HFFc6 (cell line): ENCODE data around the gene THSD7B. TPM values are rescaled to one million over a fixed set of nuclear protein-coding genes. Genes with fewer than 3 reads are reported as not detected.
"Not testable (repeated sequence)": the region's sequence is repeated elsewhere in the genome, so short reads cannot be mapped to it uniquely, and the experiment has no call there.

Experiments used
- DNase-seq: peaks from one replicate; pipeline ENCODE4 v3.0.0-alpha.2; 2018
- H3K27ac Mint-ChIP-seq: 2 replicates; pipeline ENCODE4 v1.8.0; 2020; ENCODE audit warnings: mild to moderate bottlenecking, mixed read lengths
- H3K27me3 Mint-ChIP-seq: 2 replicates; pipeline ENCODE4 v1.8.0; 2021; ENCODE audit warnings: mild to moderate bottlenecking, moderate library complexity, mixed read lengths; ENCODE audit not compliant: insufficient read depth
- H3K36me3 Mint-ChIP-seq: 2 replicates; pipeline ENCODE4 v1.8.0; 2021; ENCODE audit warnings: low read depth, mixed read lengths
- H3K4me1 Mint-ChIP-seq: 2 replicates; pipeline ENCODE4 v1.8.0; 2020; ENCODE audit warnings: low read depth, mixed read lengths
- H3K4me3 Mint-ChIP-seq: 2 replicates; pipeline ENCODE4 v1.8.0; 2020; ENCODE audit warnings: mild to moderate bottlenecking, moderate library complexity, mixed read lengths
- H3K9me3 Mint-ChIP-seq: 2 replicates; pipeline ENCODE4 v1.8.0; 2020; ENCODE audit warnings: mild to moderate bottlenecking, mixed read lengths
- CTCF ChIP-seq: fragments of 200-600 bp; sonication (generic); IDR thresholded peaks from 2 replicates; pipeline ENCODE4 v1.5.0; 2021; ENCODE audit warnings: antibody characterized with exemption, mild to moderate bottlenecking
- total RNA-seq, 6 experiments: library from RNA; stranded (reverse); fragmentation: NEBNext Ultra II Directional; extraction: Animal tissue kit (Norgen Biotek cat#: 25700); gene quantifications; 2 replicates in 1 of 6; 3 replicates in 5 of 6; pipeline ENCODE4 v1.2.3, GENCODE V29; 2021

Gene THSD7B
- total RNA-seq, 6 experiments from 2014 or later, result 0.10 to 0.25 (median 0.22) TPM; not detected in 2

DNA sequence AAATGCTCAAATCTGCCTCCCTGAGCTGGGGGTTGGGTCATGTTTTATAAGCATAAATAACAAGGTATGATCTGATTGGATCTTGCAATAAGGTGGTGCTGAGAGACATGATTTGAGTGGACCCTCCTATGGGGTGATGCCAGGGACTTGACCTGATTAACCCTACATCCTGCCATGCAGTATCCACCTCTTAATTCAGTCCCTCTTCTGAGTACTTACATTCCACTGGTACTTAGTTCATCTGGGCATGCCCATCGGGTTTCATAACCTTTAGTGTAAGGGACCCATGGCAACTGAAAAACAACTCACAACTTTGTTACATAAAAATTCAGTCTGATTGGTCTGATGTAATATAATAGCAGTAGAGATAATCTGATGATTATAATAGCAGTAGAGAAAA, 801.0 kb downstream of the THSD7B start:
- DNase-seq, result no peak
- Mint-ChIP-seq H3K27ac (no peak overlapping the region), H3K4me3 (no peak overlapping the region), H3K9me3 (peaks cover 25% of the 10 kb centered on the region), H3K36me3 (no peaks in the 10 kb centered on the region), H3K27me3 (no peaks in the 10 kb centered on the region), H3K4me1 (no peaks in the 10 kb centered on the region)
- no peak for TF ChIP-seq CTCF

DNA sequence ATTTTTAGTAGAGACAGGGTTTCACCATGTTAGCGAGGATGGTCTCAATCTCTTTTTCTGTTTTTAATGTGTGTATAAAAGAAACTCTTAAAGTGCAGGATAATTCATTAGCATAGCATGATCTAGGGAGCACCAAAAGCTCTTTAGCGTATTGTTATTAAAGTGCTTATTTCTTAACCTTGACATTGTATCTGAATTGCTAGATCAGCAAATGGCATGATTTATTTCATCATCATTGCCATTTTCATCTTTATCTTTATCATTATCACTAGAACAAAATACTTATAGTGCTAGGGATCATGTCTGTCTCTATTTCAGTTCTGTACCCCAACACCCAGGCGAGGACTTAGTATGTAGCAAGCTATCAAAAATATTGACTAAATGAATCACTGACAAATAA, 805.1 kb downstream of the THSD7B start:
- Mint-ChIP-seq H3K27ac (no peak overlapping the region), H3K4me1 (no peaks in the 10 kb centered on the region), H3K4me3 (no peak overlapping the region), H3K27me3 (no peaks in the 10 kb centered on the region), H3K9me3 (peaks cover 18% of the 10 kb centered on the region), H3K36me3 (no peaks in the 10 kb centered on the region)
- DNase-seq, result no peak
- TF ChIP-seq CTCF, result no peak

DNA sequence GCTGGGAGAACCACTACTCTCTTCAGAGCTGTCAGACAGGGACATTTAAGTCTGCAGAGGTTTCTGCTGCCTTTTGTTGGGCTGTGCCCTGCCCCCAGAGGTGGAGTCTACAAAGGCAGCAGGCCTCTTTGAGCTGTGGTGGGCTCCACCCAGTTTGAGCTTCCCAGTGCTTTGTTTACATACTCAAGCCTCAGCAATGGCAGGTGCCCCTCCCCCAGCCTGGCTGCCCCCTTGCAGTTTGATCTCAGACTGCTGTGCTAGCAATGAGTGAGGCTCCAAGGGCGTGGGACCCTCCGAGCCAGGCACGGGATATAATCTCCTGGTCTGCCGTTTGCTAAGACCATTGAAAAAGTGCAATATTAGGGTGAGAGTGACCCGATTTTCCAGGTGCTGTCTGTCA, 822.5 kb downstream of the THSD7B start:
- H3K4me1 Mint-ChIP-seq, H3K36me3 Mint-ChIP-seq, H3K4me3 Mint-ChIP-seq: not testable (repeated sequence)

GRCh38 chr2:137588578-137588977, 823.2 kb downstream of the THSD7B start:
- H3K4me3 Mint-ChIP-seq, H3K4me1 Mint-ChIP-seq, H3K27ac Mint-ChIP-seq, DNase-seq, H3K36me3 Mint-ChIP-seq, H3K27me3 Mint-ChIP-seq: not testable (repeated sequence)
- H3K9me3 Mint-ChIP-seq, result peaks cover 21% of the 10 kb centered on the region

More for the DNA sequence above, 822.5 kb downstream of the THSD7B start:
- not testable (repeated sequence) for H3K27me3 Mint-ChIP-seq, DNase-seq, H3K27ac Mint-ChIP-seq
- H3K9me3 Mint-ChIP-seq, result peaks cover 24% of the 10 kb centered on the region

- no peak for DNase-seq
- TF ChIP-seq CTCF, result no peak
- Mint-ChIP-seq H3K4me3 (no peak overlapping the region), H3K36me3 (no peaks in the 10 kb centered on the region), H3K4me1 (no peaks in the 10 kb centered on the region), H3K27ac (no peak overlapping the region), H3K27me3 (no peaks in the 10 kb centered on the region), H3K9me3 (peaks cover 17% of the 10 kb centered on the region)
These were observed 824.8 kb downstream of the THSD7B start for GRCh38 chr2:137590102-137590501.

GRCh38 chr2:137607722-137608318, 842.5 kb downstream of the THSD7B start:
- Mint-ChIP-seq H3K27ac (no peak overlapping the region), H3K4me3 (no peak overlapping the region), H3K9me3 (peaks cover 14% of the 10 kb centered on the region), H3K4me1 (no peaks in the 10 kb centered on the region), H3K27me3 (no peaks in the 10 kb centered on the region), H3K36me3 (no peaks in the 10 kb centered on the region)
- no peak for DNase-seq
- TF ChIP-seq CTCF, result no peak

- Mint-ChIP-seq H3K27ac (no peak overlapping the region), H3K9me3 (peaks cover 31% of the 10 kb centered on the region), H3K27me3 (no peaks in the 10 kb centered on the region), H3K4me3 (no peak overlapping the region), H3K4me1 (no peaks in the 10 kb centered on the region), H3K36me3 (no peaks in the 10 kb centered on the region)
- TF ChIP-seq CTCF, result no peak
- DNase-seq, result no peak
These were observed 873.6 kb downstream of the THSD7B start for GRCh38 chr2:137638932-137639331.
